Measurements from ENCODE around the gene OCA2. TPM values are rescaled to one million over a fixed set of nuclear protein-coding genes. Genes with fewer than 3 reads are reported as not detected.
A peak's percentile ranks its signal among the peaks of the same experiment; 100 is the strongest.
"Not testable (repeated sequence)": the region's sequence is repeated elsewhere in the genome, so short reads cannot be mapped to it uniquely, and the experiment has no call there.

Gene OCA2
- total RNA-seq, 2 donors from 2014 or later = not detected

- Mint-ChIP-seq H3K4me1 (ENCODE audit: low read depth in 2 of 2) (no peaks in the 10 kb centered on the region), H3K36me3 (no peaks in the 10 kb centered on the region), H3K4me3 (no peak overlapping the region), H3K27ac (no peak overlapping the region), H3K27me3 (no peaks in the 10 kb centered on the region), H3K9me3 (peaks cover 10% of the 10 kb centered on the region)
- DNase-seq (ENCODE audit: low spot score) = no peak
- ATAC-seq = no peak
These were observed 315.4 kb downstream of the OCA2 start for GRCh38 chr15:27783678-27784077.

GRCh38 chr15:27782125-27782524 is 317.0 kb downstream of the OCA2 start:
- no peaks in the 10 kb centered on the region for H3K27me3 Mint-ChIP-seq
- no peak overlapping the region for H3K4me3 Mint-ChIP-seq
- no peaks in the 10 kb centered on the region for H3K36me3 Mint-ChIP-seq
- no peak overlapping the region for H3K27ac Mint-ChIP-seq
- no peak for DNase-seq (ENCODE audit: low spot score)
- no peaks in the 10 kb centered on the region for H3K4me1 Mint-ChIP-seq (ENCODE audit: low read depth in 2 of 2)
- H3K9me3 Mint-ChIP-seq = peaks cover 10% of the 10 kb centered on the region
- ATAC-seq = no peak

- ATAC-seq = no peak
- H3K9me3 Mint-ChIP-seq = peaks cover 7% of the 10 kb centered on the region
- H3K36me3 Mint-ChIP-seq = peaks cover 6% of the 10 kb centered on the region
- H3K4me3 Mint-ChIP-seq = no peak overlapping the region
- no peaks in the 10 kb centered on the region for H3K27me3 Mint-ChIP-seq
- no peak for DNase-seq (ENCODE audit: low spot score)
- H3K27ac Mint-ChIP-seq = no peak overlapping the region
- no peaks in the 10 kb centered on the region for H3K4me1 Mint-ChIP-seq (ENCODE audit: low read depth in 2 of 2)
These were observed 322.6 kb downstream of the OCA2 start for GRCh38 chr15:27776501-27776900.

- H3K9me3 Mint-ChIP-seq = peaks cover 4% of the 10 kb centered on the region
- ATAC-seq (no peak), DNase-seq (ENCODE audit: low spot score) (no peak)
- no peak overlapping the region for H3K27ac Mint-ChIP-seq
- peaks cover 6% of the 10 kb centered on the region for H3K36me3 Mint-ChIP-seq
- H3K4me1 Mint-ChIP-seq (ENCODE audit: low read depth in 2 of 2) = no peaks in the 10 kb centered on the region
- H3K4me3 Mint-ChIP-seq = no peak overlapping the region
- no peaks in the 10 kb centered on the region for H3K27me3 Mint-ChIP-seq
These were observed 324.5 kb downstream of the OCA2 start for GRCh38 chr15:27774638-27775037.

GRCh38 chr15:27774191-27774590 is 324.9 kb downstream of the OCA2 start:
- peaks cover 3% of the 10 kb centered on the region for H3K9me3 Mint-ChIP-seq

GRCh38 chr15:27771892-27772291 is 327.2 kb downstream of the OCA2 start:
- Mint-ChIP-seq H3K4me3 (no peak overlapping the region), H3K4me1 (ENCODE audit: low read depth in 2 of 2) (no peaks in the 10 kb centered on the region), H3K36me3 (peaks cover 6% of the 10 kb centered on the region), H3K27me3 (no peaks in the 10 kb centered on the region), H3K27ac (no peak overlapping the region), H3K9me3 (peaks cover 3% of the 10 kb centered on the region)
- ATAC-seq (no peak), DNase-seq (ENCODE audit: low spot score) (no peak)

More at GRCh38 chr15:27774191-27774590, 324.9 kb downstream of the OCA2 start:
- no peaks in the 10 kb centered on the region for H3K27me3 Mint-ChIP-seq
- H3K4me3 Mint-ChIP-seq = no peak overlapping the region
- H3K4me1 Mint-ChIP-seq (ENCODE audit: low read depth in 2 of 2) = no peaks in the 10 kb centered on the region
- peaks cover 6% of the 10 kb centered on the region for H3K36me3 Mint-ChIP-seq
- ATAC-seq = no peak
- no peak for DNase-seq (ENCODE audit: low spot score)
- no peak overlapping the region for H3K27ac Mint-ChIP-seq

- ATAC-seq = no peak
- Mint-ChIP-seq H3K4me1 (ENCODE audit: low read depth in 2 of 2) (no peaks in the 10 kb centered on the region), H3K27ac (no peak overlapping the region), H3K36me3 (peaks cover 6% of the 10 kb centered on the region), H3K9me3 (peaks cover under 1% of the 10 kb centered on the region), H3K4me3 (no peak overlapping the region), H3K27me3 (no peaks in the 10 kb centered on the region)
- DNase-seq (ENCODE audit: low spot score) = no peak
These were observed 328.2 kb downstream of the OCA2 start for GRCh38 chr15:27770769-27771554.

- no peak overlapping the region for H3K4me3 Mint-ChIP-seq
- H3K27me3 Mint-ChIP-seq = no peaks in the 10 kb centered on the region
- peaks cover 6% of the 10 kb centered on the region for H3K36me3 Mint-ChIP-seq
- ATAC-seq (no peak), DNase-seq (ENCODE audit: low spot score) (no peak)
- H3K4me1 Mint-ChIP-seq (ENCODE audit: low read depth in 2 of 2) = no peaks in the 10 kb centered on the region
- H3K27ac Mint-ChIP-seq = no peak overlapping the region
- no peaks in the 10 kb centered on the region for H3K9me3 Mint-ChIP-seq
These were observed 329.0 kb downstream of the OCA2 start for GRCh38 chr15:27770086-27770607.

- Mint-ChIP-seq H3K4me3 (no peak overlapping the region), H3K4me1 (ENCODE audit: low read depth in 2 of 2) (no peaks in the 10 kb centered on the region), H3K27ac (no peak overlapping the region), H3K36me3 (peaks cover 6% of the 10 kb centered on the region), H3K9me3 (no peaks in the 10 kb centered on the region), H3K27me3 (no peaks in the 10 kb centered on the region)
- ATAC-seq (no peak), DNase-seq (ENCODE audit: low spot score) (no peak)
These were observed 329.5 kb downstream of the OCA2 start for GRCh38 chr15:27769652-27770051.

- no peaks in the 10 kb centered on the region for H3K4me1 Mint-ChIP-seq (ENCODE audit: low read depth in 2 of 2)
- H3K4me3 Mint-ChIP-seq = no peak overlapping the region
- peaks cover 6% of the 10 kb centered on the region for H3K36me3 Mint-ChIP-seq
- H3K27me3 Mint-ChIP-seq = no peaks in the 10 kb centered on the region
- DNase-seq (ENCODE audit: low spot score) = no peak
- no peak for ATAC-seq
- no peak overlapping the region for H3K27ac Mint-ChIP-seq
- H3K9me3 Mint-ChIP-seq = no peaks in the 10 kb centered on the region
These were observed 330.2 kb downstream of the OCA2 start for GRCh38 chr15:27768732-27769475.

- peaks cover 6% of the 10 kb centered on the region for H3K36me3 Mint-ChIP-seq
- H3K27me3 Mint-ChIP-seq = no peaks in the 10 kb centered on the region
- no peak overlapping the region for H3K4me3 Mint-ChIP-seq
- ATAC-seq (no peak), DNase-seq (ENCODE audit: low spot score) (no peak)
- H3K9me3 Mint-ChIP-seq = no peaks in the 10 kb centered on the region
- H3K27ac Mint-ChIP-seq = no peak overlapping the region
- no peaks in the 10 kb centered on the region for H3K4me1 Mint-ChIP-seq (ENCODE audit: low read depth in 2 of 2)
These were observed 331.0 kb downstream of the OCA2 start for GRCh38 chr15:27767918-27768640.

GRCh38 chr15:27767430-27767829 is 331.7 kb downstream of the OCA2 start:
- not testable (repeated sequence) for DNase-seq (ENCODE audit: low spot score); ATAC-seq; H3K27me3 Mint-ChIP-seq; H3K4me3 Mint-ChIP-seq; H3K4me1 Mint-ChIP-seq (ENCODE audit: low read depth in 2 of 2); H3K36me3 Mint-ChIP-seq; H3K27ac Mint-ChIP-seq; H3K9me3 Mint-ChIP-seq

GRCh38 chr15:27764339-27764738 is 334.8 kb downstream of the OCA2 start:
- H3K4me3 Mint-ChIP-seq = no peak overlapping the region
- H3K27ac Mint-ChIP-seq = no peak overlapping the region
- no peaks in the 10 kb centered on the region for H3K27me3 Mint-ChIP-seq
- no peaks in the 10 kb centered on the region for H3K4me1 Mint-ChIP-seq (ENCODE audit: low read depth in 2 of 2)
- ATAC-seq (no peak), DNase-seq (ENCODE audit: low spot score) (no peak)
- no peaks in the 10 kb centered on the region for H3K36me3 Mint-ChIP-seq
- peaks cover 3% of the 10 kb centered on the region for H3K9me3 Mint-ChIP-seq

- Mint-ChIP-seq H3K9me3 (peaks cover 4% of the 10 kb centered on the region), H3K4me1 (ENCODE audit: low read depth in 2 of 2) (no peaks in the 10 kb centered on the region), H3K36me3 (no peaks in the 10 kb centered on the region), H3K27ac (no peak overlapping the region), H3K4me3 (no peak overlapping the region), H3K27me3 (no peaks in the 10 kb centered on the region)
- DNase-seq (ENCODE audit: low spot score) (no peak), ATAC-seq (peak in 1 of 2 donors; percentile 38)
These were observed 335.6 kb downstream of the OCA2 start for GRCh38 chr15:27763514-27763913.

Measured in natural killer cell treated with Interleukin-12 subunit alpha and Interleukin-12 subunit beta and Interleukin-15 and Interleukin-18, amount 100 ng/mL, for 72 hours (primary cell).